Astrocyte (in vitro differentiated cells and primary cell): ENCODE results near the gene GM2A.

ENCODE experiments used
- EZH2 ChIP-seq: IDR thresholded peaks from 2 replicates; pipeline ENCODE4 v1.6.1; 2012; ENCODE audit warnings: mild to moderate bottlenecking, low read length, inconsistent platforms; ENCODE audit not compliant: insufficient read depth
- TF ChIP-seq, protein P1 (sequence below): IDR thresholded peaks from 2 replicates; pipeline ENCODE4 v1.5.1; 2011; ENCODE audit warnings: low read depth, mild to moderate bottlenecking, inconsistent platforms, low read length, moderate library complexity; ENCODE audit not compliant: insufficient read depth

DNA sequence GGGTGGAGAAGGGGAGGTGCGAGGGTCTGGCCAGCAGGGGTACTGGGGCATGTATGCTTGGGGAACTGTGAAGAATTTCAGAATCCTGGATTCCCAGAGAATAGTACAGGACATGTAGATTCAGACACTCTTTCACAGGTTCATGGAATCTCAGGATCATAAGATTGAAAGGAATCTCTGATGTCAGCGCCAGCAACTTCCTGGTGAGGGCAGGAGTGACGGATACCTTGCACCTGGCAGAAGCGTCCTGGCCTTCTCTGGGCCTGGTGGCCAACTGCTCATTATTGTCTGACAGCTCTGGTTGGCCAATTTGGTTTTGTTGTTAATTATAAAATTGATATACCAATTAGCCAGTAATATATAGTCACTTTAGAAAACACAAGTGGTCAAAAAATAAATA lies 6.9 kb downstream of the GM2A start:
- TF ChIP-seq, protein P1, sequence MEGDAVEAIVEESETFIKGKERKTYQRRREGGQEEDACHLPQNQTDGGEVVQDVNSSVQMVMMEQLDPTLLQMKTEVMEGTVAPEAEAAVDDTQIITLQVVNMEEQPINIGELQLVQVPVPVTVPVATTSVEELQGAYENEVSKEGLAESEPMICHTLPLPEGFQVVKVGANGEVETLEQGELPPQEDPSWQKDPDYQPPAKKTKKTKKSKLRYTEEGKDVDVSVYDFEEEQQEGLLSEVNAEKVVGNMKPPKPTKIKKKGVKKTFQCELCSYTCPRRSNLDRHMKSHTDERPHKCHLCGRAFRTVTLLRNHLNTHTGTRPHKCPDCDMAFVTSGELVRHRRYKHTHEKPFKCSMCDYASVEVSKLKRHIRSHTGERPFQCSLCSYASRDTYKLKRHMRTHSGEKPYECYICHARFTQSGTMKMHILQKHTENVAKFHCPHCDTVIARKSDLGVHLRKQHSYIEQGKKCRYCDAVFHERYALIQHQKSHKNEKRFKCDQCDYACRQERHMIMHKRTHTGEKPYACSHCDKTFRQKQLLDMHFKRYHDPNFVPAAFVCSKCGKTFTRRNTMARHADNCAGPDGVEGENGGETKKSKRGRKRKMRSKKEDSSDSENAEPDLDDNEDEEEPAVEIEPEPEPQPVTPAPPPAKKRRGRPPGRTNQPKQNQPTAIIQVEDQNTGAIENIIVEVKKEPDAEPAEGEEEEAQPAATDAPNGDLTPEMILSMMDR = no peak
- no peak for TF ChIP-seq EZH2
